GM12878 (cell line): Measurements from ENCODE around the gene ZNF613. TPM values are rescaled to one million over a fixed set of nuclear protein-coding genes. Genes with fewer than 3 reads are reported as not detected.

Experiments
- ATAC-seq: fragments of 200-7000 bp; cut with Tn5 transposase; 3 replicates; pipeline ENCODE4 v1.9.1; 2020; ENCODE audit warnings: mild to moderate bottlenecking, moderate library complexity
- BruUV-seq: library from RNA; stranded (reverse); fragments of 400-500 nt; replicated peaks from 2 replicates; lab custom pipeline; 2021; lab: Mats Ljungman, UMichigan
- CTCF ChIA-PET: fragments of 300-600 bp; sonication (Branson Sonifier 250); formaldehyde crosslinking; extraction: SDS; loops from one replicate; lab custom pipeline; 2021; ENCODE audit warnings: inconsistent platforms; lab: Yijun Ruan, JAX
- POLR2A ChIA-PET: fragments of 350-600 bp; formaldehyde crosslinking; extraction: SDS; loops from one replicate; lab custom pipeline; 2021; ENCODE audit warnings: inconsistent platforms; lab: Charles Lee
- RAD21 ChIA-PET: fragments of 300-600 bp; sonication (Branson Sonifier 250); formaldehyde crosslinking; loops from one replicate; lab custom pipeline; 2023; ENCODE audit warnings: antibody characterized with exemption; ENCODE audit not compliant: unreplicated experiment; lab: Charles Lee
- SMC1A ChIA-PET: fragments of 300-600 bp; sonication (Branson Sonifier 250); formaldehyde crosslinking; loops from one replicate; lab custom pipeline; 2023; ENCODE audit not compliant: unreplicated experiment, uncharacterized antibody; lab: Charles Lee
- DNase-seq: peaks from one replicate; pipeline ENCODE4 v3.0.0-alpha.2; 2011; ENCODE audit warnings: low read depth, low spot score
- FAIRE-seq: peaks from 3 replicates; lab custom pipeline; 2011; peaks lifted over from hg19 to GRCh38; lab: Jason Lieb, UNC
- H2AFZ ChIP-seq: 2 replicates; pipeline ENCODE4 v1.6.0; 2011; ENCODE audit warnings: low read depth, low read length, control low read depth; ENCODE audit not compliant: control insufficient read depth
- H3K27ac ChIP-seq: 2 replicates; pipeline ENCODE4 v1.5.1; 2011; ENCODE audit warnings: control low read depth; ENCODE audit not compliant: control insufficient read depth, insufficient read depth
- H3K27me3 ChIP-seq, 2 experiments: replicated peaks in 1 of 2; 2 replicates each; pipeline versions ENCODE4 v1.6.0 to v1.6.1; 2011; ENCODE audit warnings: low read length in 1 of 2; ENCODE audit not compliant: control insufficient read depth in 2 of 2, insufficient read depth in 2 of 2
- H3K36me3 ChIP-seq, 2 experiments: 2 replicates each; pipeline ENCODE4 v1.5.1; 2011; ENCODE audit warnings: low read length in 1 of 2; ENCODE audit not compliant: control insufficient read depth in 2 of 2, insufficient read depth in 2 of 2
- H3K4me1 ChIP-seq: 2 replicates; pipeline ENCODE4 v1.6.1; 2011; ENCODE audit warnings: mild to moderate bottlenecking, low read length, moderate library complexity, mixed read lengths; ENCODE audit not compliant: control insufficient read depth, insufficient read depth
- H3K4me2 ChIP-seq: 2 replicates; pipeline ENCODE4 v1.6.0; 2011; ENCODE audit warnings: control low read depth; ENCODE audit not compliant: control insufficient read depth, insufficient read depth
- H3K4me3 ChIP-seq: fragments of 200-600 bp; sonication (generic); 2 replicates; pipeline ENCODE4 v1.5.1; 2016
- H3K79me2 ChIP-seq: 2 replicates; pipeline ENCODE4 v1.6.0; 2011; ENCODE audit warnings: low read length; ENCODE audit not compliant: control insufficient read depth, insufficient read depth
- H3K9ac ChIP-seq: 2 replicates; pipeline ENCODE4 v1.8.0; 2011; ENCODE audit warnings: low read length, control low read depth, mixed read lengths; ENCODE audit not compliant: control insufficient read depth, insufficient read depth
- H3K9me3 ChIP-seq: replicated peaks from 3 replicates; pipeline ENCODE4 v1.5.1; 2011; ENCODE audit warnings: mild to moderate bottlenecking, low read length; ENCODE audit not compliant: control insufficient read depth, insufficient read depth
- H4K20me1 ChIP-seq: 2 replicates; pipeline ENCODE4 v1.6.0; 2011; ENCODE audit not compliant: control insufficient read depth, insufficient read depth
- BHLHE40 ChIP-seq, 2 experiments: fragments of 450-650 bp in 1 of 2; IDR thresholded peaks; 2 replicates each; pipeline ENCODE4 v1.6.1; 2011 to 2017; ENCODE audit warnings: low read depth in 2 of 2, borderline replicate concordance in 1 of 2, improper control_type of control experiment in 1 of 2, low read length in 1 of 2, mild to moderate bottlenecking in 1 of 2
- CBX5 ChIP-seq: sonication (generic); IDR thresholded peaks from 2 replicates; pipeline ENCODE4 v1.6.1; 2016; ENCODE audit warnings: low read depth, moderate library complexity, mild to moderate bottlenecking, inconsistent platforms
- DPF2 ChIP-seq: fragments of 450-650 bp; IDR thresholded peaks from 2 replicates; pipeline ENCODE4 v1.6.1; 2017; ENCODE audit warnings: mild to moderate bottlenecking
- ESRRA ChIP-seq: IDR thresholded peaks from 2 replicates; pipeline ENCODE4 v1.6.1; 2012; ENCODE audit warnings: mild to moderate bottlenecking, low read length, improper control_type of control experiment
- FOXK2 ChIP-seq: fragments of 450-650 bp; IDR thresholded peaks from 2 replicates; pipeline ENCODE4 v1.6.1; 2017; ENCODE audit warnings: mild to moderate bottlenecking, moderate library complexity
- IKZF2 ChIP-seq, 2 experiments: fragments of 450-650 bp; IDR thresholded peaks; 2 replicates each; pipeline ENCODE4 v1.6.1; 2017; ENCODE audit warnings: mild to moderate bottlenecking in 2 of 2, moderate library complexity in 2 of 2
- MYB ChIP-seq: fragments of 150-350 bp; IDR thresholded peaks from 2 replicates; pipeline ENCODE4 v1.6.1; 2014; ENCODE audit warnings: mild to moderate bottlenecking, low read depth, low read length, borderline replicate concordance
- NKRF ChIP-seq: fragments of 450-650 bp; conservative IDR thresholded peaks from 2 replicates; pipeline ENCODE4 v1.6.1; 2017; ENCODE audit warnings: mild to moderate bottlenecking, moderate library complexity
- PAX5 ChIP-seq: IDR thresholded peaks from 2 replicates; pipeline ENCODE4 v1.6.1; 2011; ENCODE audit warnings: low read depth, low read length, borderline replicate concordance
- POLR2AphosphoS2 ChIP-seq: IDR thresholded peaks from 2 replicates; pipeline ENCODE4 v1.6.1; 2011; ENCODE audit warnings: low read depth, mild to moderate bottlenecking, low read length, improper control_type of control experiment, moderate library complexity
- SREBF1 ChIP-seq: IDR thresholded peaks from 2 replicates; pipeline ENCODE4 v1.6.1; 2012; ENCODE audit warnings: mild to moderate bottlenecking, low read length
- TCF7 ChIP-seq: IDR thresholded peaks from 2 replicates; pipeline ENCODE4 v1.6.1; 2014; ENCODE audit warnings: antibody characterized with exemption, borderline replicate concordance
- WGBS: methylation state at CpG from one replicate; pipeline ENCODE4 v1.1.6; 2016; ENCODE audit warnings: low lambda C conversion rate; ENCODE audit not compliant: insufficient replicate concordance, insufficient coverage; ENCODE audit errors: missing lambda C conversion rate; 5-methylcytosine and 5-hydroxymethylcytosine counted together
- in situ Hi-C: fragments of 300-500 bp; cut with MboI; formaldehyde crosslinking; loops from 9 replicates; pipeline ENCODE4 v1.14.3; 2018; ENCODE audit warnings: mixed read lengths
- intact Hi-C: fragments of 100-400 bp; cut with micrococcal nuclease; formaldehyde crosslinking; loops from one replicate; pipeline ENCODE4 v1.14.2; 2022; ENCODE audit not compliant: unreplicated experiment
- polyA plus RNA-seq, 11 experiments: library from polyadenylated mRNA; depleted of rRNA in 4 of 11; unstranded in 6 of 11; stranded (reverse) in 5 of 11; fragments of >200 nt; fragmentation: Nextera tagmentation in 4 of 11; fragmentation: Illumina TruSeq in 1 of 11; extraction: Ambion mirVana in 4 of 11; extraction: Trizol in 1 of 11; gene quantifications; 1 replicate in 1 of 11; 2 replicates in 10 of 11; pipeline versions ENCODE4 v1.2.1 to v1.2.3, GENCODE V29; 2011 to 2016; ENCODE audit warnings: inconsistent platforms in 2 of 11, missing spikeins in 2 of 11, low read depth in 1 of 11
- total RNA-seq, 4 experiments: library from RNA; depleted of rRNA in 3 of 4; stranded (reverse); fragments of >200 nt in 3 of 4; fragmentation: Illumina TruSeq in 1 of 4; extraction: Trizol in 1 of 4; gene quantifications; 2 replicates each; pipeline versions ENCODE4 v1.2.1 to v1.2.3, GENCODE V29; 2013 to 2021
- TF ChIP-seq, protein P1 (sequence below): IDR thresholded peaks from 2 replicates; pipeline ENCODE4 v1.6.1; 2011; ENCODE audit warnings: low read depth, low read length, improper control_type of control experiment, borderline replicate concordance
- TF ChIP-seq, protein P2 (sequence below): fragments of 150-350 bp; IDR thresholded peaks from 2 replicates; pipeline ENCODE4 v1.6.1; 2016; ENCODE audit warnings: low read depth, low read length
- TF ChIP-seq, protein P3 (sequence below): fragments of 450-650 bp; IDR thresholded peaks from 2 replicates; pipeline ENCODE4 v1.6.1; 2017; ENCODE audit warnings: mild to moderate bottlenecking, moderate library complexity

The ZNF613 gene
- total and polyA plus RNA-seq, 10 of the 15 experiments (the other 5 are each of a cell fraction or from before 2014, with no cell fraction given): 3.3 to 7.8 (median 5.0) TPM

DNA sequence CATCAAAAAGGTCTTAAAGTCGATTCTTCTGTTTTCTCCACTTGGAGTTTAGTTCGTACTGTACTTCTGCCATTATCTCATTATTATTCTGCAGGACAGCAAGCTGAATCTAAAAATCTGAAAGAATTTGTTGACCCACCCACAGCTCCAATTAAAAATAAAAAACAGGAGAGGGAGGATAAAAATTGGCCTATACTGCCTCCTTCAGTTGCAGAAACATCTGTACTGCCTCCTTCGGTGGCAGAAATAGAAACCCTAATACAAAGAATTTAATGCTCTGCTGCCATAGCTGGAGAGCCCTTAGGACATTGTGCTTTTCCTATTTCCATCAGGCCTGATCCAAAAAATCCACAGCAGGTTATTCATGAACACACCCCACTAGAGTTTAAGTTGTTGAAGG, 49.6 kb downstream of the ZNF613 start:
- no peak overlapping the region for H3K4me3 ChIP-seq
- CTCF ChIA-PET: no interaction called here
- POLR2A ChIA-PET: no interaction called here
- H3K4me2 ChIP-seq: no peak overlapping the region
- intact Hi-C loops: no loop called here
- peaks cover 2 to 8% of the 10 kb centered on the region in 2 experiments for H3K36me3 ChIP-seq
- no peak overlapping the region for H3K27ac ChIP-seq
- ATAC-seq (no peak), DNase-seq (no peak), FAIRE-seq (no peak)
- H3K9ac ChIP-seq: no peak overlapping the region
- no peaks in the 10 kb centered on the region for H3K27me3 ChIP-seq
- WGBS: 98% methylated on average over 3 of the region's 3 CpGs
- H2AFZ ChIP-seq: no peak overlapping the region
- H4K20me1 ChIP-seq: no peaks in the 10 kb centered on the region
- SMC1A ChIA-PET: no interaction called here
- H3K79me2 ChIP-seq: no peaks in the 10 kb centered on the region; the same call in 1 of the 2 replicates
- BruUV-seq: no TSS peak
- peaks cover 41% of the 10 kb centered on the region for H3K9me3 ChIP-seq
- RAD21 ChIA-PET: no interaction called here
- no peaks in the 10 kb centered on the region for H3K4me1 ChIP-seq
- in situ Hi-C loops: no loop called here
- no peak for TF ChIP-seq FOXK2
- TF ChIP-seq MYB: no peak
- TF ChIP-seq, protein P1, sequence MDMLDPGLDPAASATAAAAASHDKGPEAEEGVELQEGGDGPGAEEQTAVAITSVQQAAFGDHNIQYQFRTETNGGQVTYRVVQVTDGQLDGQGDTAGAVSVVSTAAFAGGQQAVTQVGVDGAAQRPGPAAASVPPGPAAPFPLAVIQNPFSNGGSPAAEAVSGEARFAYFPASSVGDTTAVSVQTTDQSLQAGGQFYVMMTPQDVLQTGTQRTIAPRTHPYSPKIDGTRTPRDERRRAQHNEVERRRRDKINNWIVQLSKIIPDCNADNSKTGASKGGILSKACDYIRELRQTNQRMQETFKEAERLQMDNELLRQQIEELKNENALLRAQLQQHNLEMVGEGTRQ: no peak
- no peak for TF ChIP-seq ESRRA
- no peak for TF ChIP-seq BHLHE40 (IDR thresholded peaks at IDR 0.05; ENCODE audit: borderline replicate concordance in 1 of 2, low read depth in 2 of 2, low read length in 1 of 2)
- TF ChIP-seq SREBF1: no peak
- TF ChIP-seq PAX5: no peak
- TF ChIP-seq, protein P2, sequence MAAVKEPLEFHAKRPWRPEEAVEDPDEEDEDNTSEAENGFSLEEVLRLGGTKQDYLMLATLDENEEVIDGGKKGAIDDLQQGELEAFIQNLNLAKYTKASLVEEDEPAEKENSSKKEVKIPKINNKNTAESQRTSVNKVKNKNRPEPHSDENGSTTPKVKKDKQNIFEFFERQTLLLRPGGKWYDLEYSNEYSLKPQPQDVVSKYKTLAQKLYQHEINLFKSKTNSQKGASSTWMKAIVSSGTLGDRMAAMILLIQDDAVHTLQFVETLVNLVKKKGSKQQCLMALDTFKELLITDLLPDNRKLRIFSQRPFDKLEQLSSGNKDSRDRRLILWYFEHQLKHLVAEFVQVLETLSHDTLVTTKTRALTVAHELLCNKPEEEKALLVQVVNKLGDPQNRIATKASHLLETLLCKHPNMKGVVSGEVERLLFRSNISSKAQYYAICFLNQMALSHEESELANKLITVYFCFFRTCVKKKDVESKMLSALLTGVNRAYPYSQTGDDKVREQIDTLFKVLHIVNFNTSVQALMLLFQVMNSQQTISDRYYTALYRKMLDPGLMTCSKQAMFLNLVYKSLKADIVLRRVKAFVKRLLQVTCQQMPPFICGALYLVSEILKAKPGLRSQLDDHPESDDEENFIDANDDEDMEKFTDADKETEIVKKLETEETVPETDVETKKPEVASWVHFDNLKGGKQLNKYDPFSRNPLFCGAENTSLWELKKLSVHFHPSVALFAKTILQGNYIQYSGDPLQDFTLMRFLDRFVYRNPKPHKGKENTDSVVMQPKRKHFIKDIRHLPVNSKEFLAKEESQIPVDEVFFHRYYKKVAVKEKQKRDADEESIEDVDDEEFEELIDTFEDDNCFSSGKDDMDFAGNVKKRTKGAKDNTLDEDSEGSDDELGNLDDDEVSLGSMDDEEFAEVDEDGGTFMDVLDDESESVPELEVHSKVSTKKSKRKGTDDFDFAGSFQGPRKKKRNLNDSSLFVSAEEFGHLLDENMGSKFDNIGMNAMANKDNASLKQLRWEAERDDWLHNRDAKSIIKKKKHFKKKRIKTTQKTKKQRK: no peak
- no peak for TF ChIP-seq POLR2AphosphoS2
- no peak for TF ChIP-seq NKRF
- TF ChIP-seq TCF7: no peak
- TF ChIP-seq IKZF2 (IDR thresholded peaks at IDR 0.05): no peak
- no peak for TF ChIP-seq CBX5
- TF ChIP-seq, protein P3, sequence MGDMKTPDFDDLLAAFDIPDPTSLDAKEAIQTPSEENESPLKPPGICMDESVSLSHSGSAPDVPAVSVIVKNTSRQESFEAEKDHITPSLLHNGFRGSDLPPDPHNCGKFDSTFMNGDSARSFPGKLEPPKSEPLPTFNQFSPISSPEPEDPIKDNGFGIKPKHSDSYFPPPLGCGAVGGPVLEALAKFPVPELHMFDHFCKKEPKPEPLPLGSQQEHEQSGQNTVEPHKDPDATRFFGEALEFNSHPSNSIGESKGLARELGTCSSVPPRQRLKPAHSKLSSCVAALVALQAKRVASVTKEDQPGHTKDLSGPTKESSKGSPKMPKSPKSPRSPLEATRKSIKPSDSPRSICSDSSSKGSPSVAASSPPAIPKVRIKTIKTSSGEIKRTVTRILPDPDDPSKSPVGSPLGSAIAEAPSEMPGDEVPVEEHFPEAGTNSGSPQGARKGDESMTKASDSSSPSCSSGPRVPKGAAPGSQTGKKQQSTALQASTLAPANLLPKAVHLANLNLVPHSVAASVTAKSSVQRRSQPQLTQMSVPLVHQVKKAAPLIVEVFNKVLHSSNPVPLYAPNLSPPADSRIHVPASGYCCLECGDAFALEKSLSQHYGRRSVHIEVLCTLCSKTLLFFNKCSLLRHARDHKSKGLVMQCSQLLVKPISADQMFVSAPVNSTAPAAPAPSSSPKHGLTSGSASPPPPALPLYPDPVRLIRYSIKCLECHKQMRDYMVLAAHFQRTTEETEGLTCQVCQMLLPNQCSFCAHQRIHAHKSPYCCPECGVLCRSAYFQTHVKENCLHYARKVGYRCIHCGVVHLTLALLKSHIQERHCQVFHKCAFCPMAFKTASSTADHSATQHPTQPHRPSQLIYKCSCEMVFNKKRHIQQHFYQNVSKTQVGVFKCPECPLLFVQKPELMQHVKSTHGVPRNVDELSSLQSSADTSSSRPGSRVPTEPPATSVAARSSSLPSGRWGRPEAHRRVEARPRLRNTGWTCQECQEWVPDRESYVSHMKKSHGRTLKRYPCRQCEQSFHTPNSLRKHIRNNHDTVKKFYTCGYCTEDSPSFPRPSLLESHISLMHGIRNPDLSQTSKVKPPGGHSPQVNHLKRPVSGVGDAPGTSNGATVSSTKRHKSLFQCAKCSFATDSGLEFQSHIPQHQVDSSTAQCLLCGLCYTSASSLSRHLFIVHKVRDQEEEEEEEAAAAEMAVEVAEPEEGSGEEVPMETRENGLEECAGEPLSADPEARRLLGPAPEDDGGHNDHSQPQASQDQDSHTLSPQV: no peak
- no peak for TF ChIP-seq DPF2
